HEK293T (cell line): ENCODE data around the gene PLCB1.

Experiments used
- BHLHE40 ChIP-seq: fragments of 450-650 bp; IDR thresholded peaks from 2 replicates; pipeline ENCODE4 v1.6.1; 2016; ENCODE audit warnings: mild to moderate bottlenecking, moderate library complexity, borderline replicate concordance
- ELF4 ChIP-seq: fragments of 450-650 bp; IDR thresholded peaks from 2 replicates; pipeline ENCODE4 v1.6.1; 2017; ENCODE audit warnings: antibody characterized with exemption
- FOXA1 ChIP-seq: fragments of 450-650 bp; IDR thresholded peaks from 2 replicates; pipeline ENCODE4 v1.6.1; 2016; ENCODE audit warnings: mild to moderate bottlenecking
- FOXK2 ChIP-seq: fragments of 450-650 bp; IDR thresholded peaks from 2 replicates; pipeline ENCODE4 v1.6.1; 2016; ENCODE audit warnings: mild to moderate bottlenecking
- FOXM1 ChIP-seq: fragments of 450-650 bp; IDR thresholded peaks from 2 replicates; pipeline ENCODE4 v1.6.1; 2017; ENCODE audit warnings: mild to moderate bottlenecking, borderline replicate concordance
- HDGF ChIP-seq: fragments of 450-650 bp; IDR thresholded peaks from 2 replicates; pipeline ENCODE4 v1.6.1; 2017; ENCODE audit warnings: antibody characterized with exemption, borderline replicate concordance
- SP1 ChIP-seq: fragments of 450-650 bp; IDR thresholded peaks from 2 replicates; pipeline ENCODE4 v1.6.1; 2017
- SUZ12 ChIP-seq: fragments of 450-650 bp; IDR thresholded peaks from 2 replicates; pipeline ENCODE4 v1.6.1; 2016; ENCODE audit warnings: mild to moderate bottlenecking

DNA sequence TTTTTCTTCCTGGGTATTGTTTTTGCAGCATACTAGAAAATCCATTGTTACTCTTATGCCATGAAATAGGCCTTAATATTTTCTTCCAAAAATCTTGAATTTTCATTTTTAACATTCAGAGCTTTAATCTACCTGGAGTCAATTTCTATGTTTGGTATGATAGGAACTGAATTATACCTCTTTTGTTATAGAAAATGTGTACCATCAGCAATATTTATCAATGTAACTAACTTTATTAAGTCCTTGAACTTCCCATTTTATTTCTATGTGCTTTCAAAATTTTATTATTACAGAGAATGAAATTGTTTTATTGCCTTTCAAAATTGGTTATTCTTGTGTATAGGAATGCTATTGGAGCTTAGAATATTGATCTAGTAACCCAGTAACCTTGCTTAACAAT lies 68.2 kb downstream of the PLCB1 start:
- TF ChIP-seq SP1 (no peak), BHLHE40 (no peak), FOXK2 (no peak), FOXM1 (no peak), SUZ12 (no peak), FOXA1 (no peak), ELF4 (no peak), HDGF (no peak)
